ENCODE results near the gene ATP2A3. TPM values are rescaled to one million over a fixed set of nuclear protein-coding genes. Genes with fewer than 3 reads are reported as not detected.

The ATP2A3 gene
- total and polyA plus RNA-seq, 2 donors (not counting 3 experiments of a cell fraction or from before 2014, with no cell fraction given) = 0.37 to 0.55 TPM

DNA sequence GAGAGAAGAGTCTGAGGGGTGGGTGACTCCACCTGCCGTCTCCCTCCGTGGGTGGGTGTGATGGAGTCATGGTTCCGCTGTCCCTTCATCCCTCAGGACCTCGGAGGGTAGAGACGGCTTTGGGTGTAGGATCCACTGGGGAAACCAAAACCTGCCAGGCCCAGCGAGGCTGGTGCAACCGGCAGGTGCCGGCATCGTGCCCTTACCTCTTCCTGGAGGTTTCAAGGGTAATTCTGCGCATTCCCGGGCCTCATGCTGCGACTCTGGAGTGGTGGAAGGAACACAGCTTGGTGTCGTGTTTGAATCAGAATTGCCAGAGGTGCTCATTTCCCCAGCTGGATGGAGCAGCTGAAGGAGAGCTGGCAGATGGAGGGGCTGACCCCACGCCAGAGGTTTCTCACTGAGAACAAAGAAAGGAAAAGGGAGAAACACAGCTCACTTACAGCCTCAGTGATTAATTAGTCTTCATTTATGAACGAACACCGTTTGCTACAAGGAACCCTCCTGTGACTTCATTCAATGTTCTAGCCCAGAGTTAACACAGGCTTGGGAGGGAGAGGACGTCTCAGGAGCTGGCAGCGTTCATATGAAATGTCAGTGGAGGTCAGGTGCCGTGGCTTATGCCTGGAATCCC is 16.3 kb upstream of the ATP2A3 start:
- peaks cover 39% of the 10 kb centered on the region for H3K4me1 ChIP-seq (ENCODE audit: control insufficient read depth, extremely low read depth, insufficient read depth, low read length)
- no peaks in the 10 kb centered on the region for H3K36me3 ChIP-seq (ENCODE audit: control insufficient read depth in 2 of 2, extremely low read depth in 1 of 2, insufficient read depth in 2 of 2, low read length in 2 of 2)
- H3K79me2 ChIP-seq (ENCODE audit: control insufficient read depth, insufficient read depth, low read length) = no peaks in the 10 kb centered on the region
- no peak overlapping the region for H3K9ac ChIP-seq (replicated peaks; ENCODE audit: extremely low read depth, insufficient read depth, low read length)
- no TSS peak for BruUV-seq (replicated peaks)
- FAIRE-seq = peak; percentile 59
- H3K9me3 ChIP-seq (replicated peaks; ENCODE audit: control insufficient read depth, insufficient read depth, low read length) = peaks cover 2% of the 10 kb centered on the region
- ChIA-PET POLR2A (interaction anchor here (0.8 kb wide), 1 partner anchor 15 kb away, joined by 3 read pairs; no protein-coding TSS in a partner anchor), CTCF (interaction anchor here (0.8 to 1.4 kb wide), 5 partner anchors 10 to 67 kb away, joined by 3 to 6 read pairs (median 3); no protein-coding TSS in a partner anchor)
- no peak for TF ChIP-seq GATA2 (IDR thresholded peaks at IDR 0.05; ENCODE audit: insufficient read depth, insufficient read length, low read depth, low read length)
- TF ChIP-seq, protein P1, sequence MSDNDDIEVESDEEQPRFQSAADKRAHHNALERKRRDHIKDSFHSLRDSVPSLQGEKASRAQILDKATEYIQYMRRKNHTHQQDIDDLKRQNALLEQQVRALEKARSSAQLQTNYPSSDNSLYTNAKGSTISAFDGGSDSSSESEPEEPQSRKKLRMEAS (IDR thresholded peaks at IDR 0.05; ENCODE audit: insufficient read depth, insufficient read length) = no peak
- no peak overlapping the region for H2AFZ ChIP-seq (ENCODE audit: low read depth, low read length)
- dilution Hi-C loops (cut with MboI; ENCODE audit: extremely low pct_ligation_motif_present, low sequenced_read_pairs) = no loop called here
- peak; percentile 68 for DNase-seq (ENCODE audit: low read depth, low spot score)
- H3K9me1 ChIP-seq (replicated peaks; ENCODE audit: control insufficient read depth, extremely low read depth, insufficient read depth, low read length) = no peaks in the 10 kb centered on the region
- no peaks in the 10 kb centered on the region for H4K20me1 ChIP-seq (replicated peaks; ENCODE audit: control insufficient read depth, extremely low read depth, insufficient read depth, low read length)
- no peak overlapping the region for H3K4me3 ChIP-seq (replicated peaks in 1 of 3; ENCODE audit: insufficient read depth in 1 of 3, low read depth in 1 of 3, low read length in 3 of 3)
- intact Hi-C loops (cut with micrococcal nuclease) = no loop called here
- H3K27me3 ChIP-seq (ENCODE audit: control insufficient read depth in 2 of 2, insufficient read depth in 2 of 2, low read length in 2 of 2) = no peaks in the 10 kb centered on the region
- H3K4me2 ChIP-seq (ENCODE audit: insufficient read depth, low read length) = no peak overlapping the region
- no peak overlapping the region for H3K27ac ChIP-seq (ENCODE audit: insufficient read depth, low read depth, low read length)

DNA sequence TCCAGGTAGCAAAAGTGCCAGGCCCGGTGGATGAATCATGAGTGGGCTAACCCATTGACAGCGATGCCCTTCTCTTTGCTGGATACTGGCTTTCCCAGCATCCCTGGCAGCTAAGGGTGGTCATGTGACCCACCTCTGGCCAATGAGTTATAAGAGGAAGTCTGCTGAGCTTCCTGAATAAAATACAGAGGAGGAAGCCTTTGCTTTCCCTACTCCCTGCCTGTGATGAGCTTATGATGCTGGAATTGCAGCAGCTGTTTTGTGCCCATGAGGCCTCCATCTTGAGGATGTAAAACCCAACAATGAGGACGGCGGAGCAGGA is 15.0 kb upstream of the ATP2A3 start:
- Histone ChIP-seq H3K4me3 (replicated peaks in 1 of 3; ENCODE audit: insufficient read depth in 1 of 3, low read depth in 1 of 3, low read length in 3 of 3) (no peak overlapping the region), H4K20me1 (replicated peaks; ENCODE audit: control insufficient read depth, extremely low read depth, insufficient read depth, low read length) (no peaks in the 10 kb centered on the region), H3K4me1 (ENCODE audit: control insufficient read depth, extremely low read depth, insufficient read depth, low read length) (peaks cover 31% of the 10 kb centered on the region), H3K4me2 (ENCODE audit: insufficient read depth, low read length) (no peak overlapping the region), H2AFZ (ENCODE audit: low read depth, low read length) (no peak overlapping the region), H3K9me1 (replicated peaks; ENCODE audit: control insufficient read depth, extremely low read depth, insufficient read depth, low read length) (no peaks in the 10 kb centered on the region), H3K36me3 (ENCODE audit: control insufficient read depth in 2 of 2, extremely low read depth in 1 of 2, insufficient read depth in 2 of 2, low read length in 2 of 2) (no peaks in the 10 kb centered on the region), H3K79me2 (ENCODE audit: control insufficient read depth, insufficient read depth, low read length) (no peaks in the 10 kb centered on the region), H3K9me3 (replicated peaks; ENCODE audit: control insufficient read depth, insufficient read depth, low read length) (peaks cover 2% of the 10 kb centered on the region), H3K9ac (replicated peaks; ENCODE audit: extremely low read depth, insufficient read depth, low read length) (no peak overlapping the region), H3K27ac (ENCODE audit: insufficient read depth, low read depth, low read length) (no peak overlapping the region), H3K27me3 (ENCODE audit: control insufficient read depth in 2 of 2, insufficient read depth in 2 of 2, low read length in 2 of 2) (no peaks in the 10 kb centered on the region)
- TF ChIP-seq, protein P2, sequence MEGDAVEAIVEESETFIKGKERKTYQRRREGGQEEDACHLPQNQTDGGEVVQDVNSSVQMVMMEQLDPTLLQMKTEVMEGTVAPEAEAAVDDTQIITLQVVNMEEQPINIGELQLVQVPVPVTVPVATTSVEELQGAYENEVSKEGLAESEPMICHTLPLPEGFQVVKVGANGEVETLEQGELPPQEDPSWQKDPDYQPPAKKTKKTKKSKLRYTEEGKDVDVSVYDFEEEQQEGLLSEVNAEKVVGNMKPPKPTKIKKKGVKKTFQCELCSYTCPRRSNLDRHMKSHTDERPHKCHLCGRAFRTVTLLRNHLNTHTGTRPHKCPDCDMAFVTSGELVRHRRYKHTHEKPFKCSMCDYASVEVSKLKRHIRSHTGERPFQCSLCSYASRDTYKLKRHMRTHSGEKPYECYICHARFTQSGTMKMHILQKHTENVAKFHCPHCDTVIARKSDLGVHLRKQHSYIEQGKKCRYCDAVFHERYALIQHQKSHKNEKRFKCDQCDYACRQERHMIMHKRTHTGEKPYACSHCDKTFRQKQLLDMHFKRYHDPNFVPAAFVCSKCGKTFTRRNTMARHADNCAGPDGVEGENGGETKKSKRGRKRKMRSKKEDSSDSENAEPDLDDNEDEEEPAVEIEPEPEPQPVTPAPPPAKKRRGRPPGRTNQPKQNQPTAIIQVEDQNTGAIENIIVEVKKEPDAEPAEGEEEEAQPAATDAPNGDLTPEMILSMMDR (IDR thresholded peaks at IDR 0.05; ENCODE audit: extremely low read depth in 1 of 2, insufficient read depth in 1 of 2, low read depth in 1 of 2, low read length in 2 of 2) = no peak
- no peak for TF ChIP-seq JUN (IDR thresholded peaks at IDR 0.05; ENCODE audit: borderline replicate concordance, insufficient read depth, insufficient read length, low read depth)
- no peak for TF ChIP-seq EZH2 (IDR thresholded peaks at IDR 0.05; ENCODE audit: borderline replicate concordance, low read depth, low read length, severe bottlenecking)
- TF ChIP-seq FOS (IDR thresholded peaks at IDR 0.05; ENCODE audit: borderline replicate concordance, insufficient read depth, low read length) = no peak
- no peak for TF ChIP-seq GATA2 (IDR thresholded peaks at IDR 0.05; ENCODE audit: insufficient read depth, insufficient read length, low read depth, low read length)
- TF ChIP-seq POLR2A (IDR thresholded peaks at IDR 0.05; ENCODE audit: low read depth, low read length) = no peak
- TF ChIP-seq MYC (IDR thresholded peaks at IDR 0.05; ENCODE audit: low read depth, low read length) = no peak
- TF ChIP-seq, protein P1 (IDR thresholded peaks at IDR 0.05; ENCODE audit: insufficient read depth, insufficient read length) = no peak
- intact Hi-C loops (cut with micrococcal nuclease) = no loop called here
- dilution Hi-C loops (cut with MboI; ENCODE audit: extremely low pct_ligation_motif_present, low sequenced_read_pairs) = no loop called here
- FAIRE-seq = no peak
- BruUV-seq (replicated peaks) = no TSS peak
- ChIA-PET POLR2A (interaction anchor here (0.6 kb wide), 1 partner anchor 249 kb away, joined by 3 read pairs; no protein-coding TSS in a partner anchor), CTCF (interaction anchor here (1.7 kb wide), 1 partner anchor 25 kb away, joined by 4 read pairs; no protein-coding TSS in a partner anchor)
- no peak for DNase-seq (ENCODE audit: low read depth, low spot score)
